HG02885 (cell line): ENCODE results near the gene EIF3J.
"Not testable (repeated sequence)": the region's sequence is repeated elsewhere in the genome, so short reads cannot be mapped to it uniquely, and the experiment has no call there.

Experiments used
- ATAC-seq: cut with Tn5 transposase; IDR thresholded peaks from one replicate; pipeline ENCODE4 v1.9.1; 2021; ENCODE audit warnings: mild to moderate bottlenecking; ENCODE audit not compliant: unreplicated experiment, poor library complexity

EIF3J gene, protein sequence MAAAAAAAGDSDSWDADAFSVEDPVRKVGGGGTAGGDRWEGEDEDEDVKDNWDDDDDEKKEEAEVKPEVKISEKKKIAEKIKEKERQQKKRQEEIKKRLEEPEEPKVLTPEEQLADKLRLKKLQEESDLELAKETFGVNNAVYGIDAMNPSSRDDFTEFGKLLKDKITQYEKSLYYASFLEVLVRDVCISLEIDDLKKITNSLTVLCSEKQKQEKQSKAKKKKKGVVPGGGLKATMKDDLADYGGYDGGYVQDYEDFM

GRCh38 chr15:44536962-44537734 is at the start of gene EIF3J:
EIF3J (plus strand) TSS chr15:44537147; CDS start chr15:44537195, 48 bp downstream.
- peak; percentile 86 for ATAC-seq

GRCh38 chr15:44489464-44489863 is 47.5 kb upstream of the EIF3J start:
- no peak for ATAC-seq

- ATAC-seq, result no peak
Observed at GRCh38 chr15:44490622-44491021, 46.3 kb upstream of the EIF3J start.

DNA sequence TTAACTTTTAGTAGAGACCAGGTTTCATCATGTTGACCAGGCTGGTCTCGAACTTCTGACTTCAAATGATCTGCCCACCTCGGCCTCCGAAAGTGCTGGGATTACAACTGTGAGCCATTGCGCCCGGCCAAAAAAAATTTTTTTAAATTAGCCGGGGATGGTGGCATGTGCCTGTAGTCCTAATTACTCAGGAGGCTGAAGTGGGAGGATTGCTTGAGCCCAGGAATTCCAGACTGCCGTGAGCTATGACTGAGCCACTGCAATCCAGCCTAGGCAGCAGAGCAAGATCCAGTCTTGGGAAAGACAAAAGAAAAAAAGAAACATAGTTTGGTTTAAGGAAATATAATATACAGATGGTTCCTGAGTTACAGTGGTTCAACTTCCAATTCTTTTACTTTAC is 44.9 kb upstream of the EIF3J start:
- no peak for ATAC-seq

DNA sequence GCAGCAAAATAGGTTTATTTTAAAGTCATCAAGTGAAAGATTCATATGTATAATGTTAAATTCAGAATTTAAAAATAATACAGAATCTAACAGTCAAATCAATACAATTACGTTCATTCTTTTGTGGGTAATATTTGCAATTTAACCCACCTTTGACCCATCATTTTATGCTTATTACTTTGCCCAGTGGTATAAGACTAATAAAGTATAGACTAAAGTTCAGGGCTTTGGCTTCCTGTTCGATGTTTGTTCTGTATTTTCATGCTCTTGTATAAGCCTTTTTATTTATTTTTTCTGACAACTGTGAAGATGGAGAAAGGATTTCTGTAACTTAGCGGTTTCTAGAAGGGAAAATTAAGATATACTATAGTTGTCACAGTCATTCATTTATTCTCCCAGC is 44.3 kb upstream of the EIF3J start:
- ATAC-seq, result no peak

DNA sequence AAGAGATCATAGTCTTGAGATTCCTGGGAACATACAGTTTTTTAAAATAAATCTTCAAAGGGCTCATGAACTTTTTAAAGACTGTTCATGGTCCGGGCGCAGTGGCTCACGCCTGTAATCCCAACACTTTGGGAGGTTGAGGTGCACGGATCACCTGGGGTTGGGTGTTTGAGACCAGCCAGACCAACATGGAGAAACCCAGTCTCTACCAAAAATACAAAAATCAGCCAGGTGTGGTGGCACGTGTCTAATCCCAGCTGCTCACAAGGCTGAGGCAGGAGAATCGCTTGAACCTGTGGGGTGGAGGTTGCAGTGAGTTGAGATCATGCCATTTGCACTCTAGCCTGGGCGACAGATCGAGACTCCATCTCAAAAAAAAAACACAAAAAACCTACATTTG is 41.4 kb upstream of the EIF3J start:
- no peak for ATAC-seq

DNA sequence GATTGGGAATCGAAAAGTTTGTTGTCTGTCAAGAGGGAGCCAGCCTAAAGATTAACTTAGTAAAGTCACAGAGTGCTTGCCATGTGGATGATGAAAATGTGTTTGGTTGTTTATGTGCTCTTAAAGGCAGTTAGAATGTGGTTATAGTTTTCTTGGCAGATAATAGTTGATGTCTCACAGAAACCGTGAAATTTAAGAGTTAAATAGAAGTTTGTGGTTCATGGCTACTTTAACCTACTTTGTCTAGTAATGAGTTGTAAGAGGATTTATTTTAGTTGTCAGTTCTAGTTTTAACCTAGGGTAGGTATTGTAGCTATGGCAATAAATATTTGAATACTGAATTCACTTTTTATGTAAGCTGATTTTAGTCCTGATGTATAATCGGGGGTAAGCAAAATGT is 36.4 kb upstream of the EIF3J start:
- ATAC-seq, result no peak

GRCh38 chr15:44501768-44502366 is 35.1 kb upstream of the EIF3J start:
- ATAC-seq, result no peak

- ATAC-seq, result no peak
Observed at GRCh38 chr15:44516436-44516835, 20.5 kb upstream of the EIF3J start.

DNA sequence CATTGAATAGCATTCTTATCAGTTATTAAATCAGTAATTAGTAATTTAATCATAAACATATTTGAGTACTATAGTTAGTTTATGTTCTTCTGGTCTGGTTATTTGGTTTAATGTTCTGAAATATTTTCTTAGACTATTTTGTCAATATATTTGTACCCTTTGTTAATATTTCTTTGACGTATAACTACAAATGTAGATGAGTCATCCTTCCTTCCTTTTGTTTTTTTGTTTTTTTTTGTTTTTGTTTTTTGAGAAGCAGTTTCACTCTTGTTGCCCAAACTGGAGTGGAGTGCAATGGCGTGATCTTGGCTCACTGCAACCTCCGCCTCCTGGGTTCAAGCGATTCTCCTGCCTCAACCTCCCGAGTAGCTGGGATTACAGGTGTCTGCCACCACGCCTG is 17.4 kb upstream of the EIF3J start:
- ATAC-seq, result no peak

- no peak for ATAC-seq
Observed at GRCh38 chr15:44525018-44525417, 11.9 kb upstream of the EIF3J start.

DNA sequence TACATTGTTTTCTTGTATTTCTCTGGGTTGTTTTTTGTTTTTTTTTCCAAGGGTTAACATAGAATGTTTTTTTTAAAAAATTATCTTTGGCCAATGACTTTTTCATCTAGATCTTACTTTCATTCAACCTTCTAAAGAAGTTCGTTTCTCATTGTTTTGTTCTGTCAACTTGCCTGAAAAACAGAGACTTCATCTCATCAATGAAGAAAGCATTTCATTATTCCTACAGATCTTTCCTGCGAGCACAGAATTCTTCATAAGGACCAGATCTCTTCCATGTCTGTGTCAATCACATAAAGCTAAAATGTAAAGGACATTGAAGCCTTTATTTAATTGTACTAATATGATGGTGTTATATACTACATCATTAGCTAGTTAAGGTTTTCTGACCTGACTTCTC is 9.7 kb upstream of the EIF3J start:
- ATAC-seq, result no peak

- no peak for ATAC-seq
Observed at GRCh38 chr15:44529864-44530604, 6.9 kb upstream of the EIF3J start.

- no peak for ATAC-seq
Observed at GRCh38 chr15:44530653-44531052, 6.3 kb upstream of the EIF3J start.

DNA sequence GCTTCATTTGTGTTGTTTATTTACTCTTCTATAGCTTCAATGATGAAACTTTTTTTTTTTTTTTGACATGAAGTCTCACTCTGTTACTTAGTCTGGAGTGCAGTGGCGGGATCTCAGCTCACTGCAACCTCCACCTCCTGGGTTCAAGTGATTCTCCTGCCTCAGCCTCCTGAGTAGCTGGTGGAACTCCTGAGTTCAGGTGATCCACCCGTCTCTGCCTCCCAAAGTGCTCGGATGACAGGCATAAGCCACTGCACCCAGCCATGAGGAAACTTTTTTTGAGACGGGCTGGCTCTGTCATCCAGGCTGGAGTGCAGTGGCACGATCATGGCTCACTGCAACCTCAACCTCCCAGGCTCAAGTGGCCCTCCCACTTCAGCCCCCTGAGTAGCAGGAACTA is 4.7 kb upstream of the EIF3J start:
- not testable (repeated sequence) for ATAC-seq

DNA sequence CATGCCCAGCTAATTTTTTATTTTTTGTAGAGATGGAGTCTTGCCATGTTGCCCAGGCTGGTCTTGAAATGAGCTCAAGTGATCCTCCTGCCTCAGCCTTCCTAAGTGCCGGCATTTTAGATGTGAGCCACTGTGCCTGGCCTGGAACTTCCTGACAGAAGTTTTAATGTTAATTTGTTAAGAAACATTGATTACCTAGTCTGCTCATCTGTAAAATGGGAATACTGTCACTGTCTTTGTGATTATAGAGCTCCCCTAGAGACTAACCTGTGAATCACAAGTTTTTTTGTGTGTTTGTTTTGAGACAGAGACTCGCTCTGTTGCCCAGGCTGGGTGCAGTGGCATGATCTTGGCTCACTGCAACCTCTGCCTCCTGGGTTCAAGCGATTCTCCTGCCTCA is 4.3 kb upstream of the EIF3J start:
- ATAC-seq, result no peak

- ATAC-seq, result no peak
Observed at GRCh38 chr15:44535092-44535491, 1.9 kb upstream of the EIF3J start.

- no peak for ATAC-seq
Observed at GRCh38 chr15:44535523-44536301, 1.2 kb upstream of the EIF3J start.

GRCh38 chr15:44536302-44536961 is 515 bp upstream of the EIF3J start:
- ATAC-seq, result peak; percentile 66
